GM18508 (cell line): ENCODE results near the gene NSRP1.
"Not testable (repeated sequence)": the region's sequence is repeated elsewhere in the genome, so short reads cannot be mapped to it uniquely, and the experiment has no call there.

Experiments used
- ATAC-seq: cut with Tn5 transposase; IDR thresholded peaks from one replicate; pipeline ENCODE4 v1.9.1; 2021; ENCODE audit warnings: moderate number of reproducible peaks; ENCODE audit not compliant: insufficient read depth, unreplicated experiment

NSRP1 gene

DNA sequence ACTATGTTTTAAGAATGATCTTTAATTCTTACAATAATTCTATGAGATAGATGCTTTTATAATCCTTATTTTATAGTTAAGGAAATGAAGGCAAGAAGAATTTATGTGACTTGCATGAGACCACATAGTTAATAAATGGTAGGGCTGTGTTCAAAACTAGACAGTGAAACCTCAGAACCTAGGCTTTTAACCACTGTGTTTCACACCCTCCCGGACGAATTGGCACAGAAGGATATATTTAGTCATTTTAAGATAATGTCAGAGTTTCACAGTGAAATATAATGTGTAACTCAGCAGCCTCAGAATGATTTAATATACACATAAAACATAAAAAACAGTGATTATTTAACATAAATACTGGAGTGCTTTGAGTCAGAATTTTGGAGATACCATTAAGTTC lies 57.0 kb downstream of the NSRP1 start:
- ATAC-seq, result peak; percentile 71

DNA sequence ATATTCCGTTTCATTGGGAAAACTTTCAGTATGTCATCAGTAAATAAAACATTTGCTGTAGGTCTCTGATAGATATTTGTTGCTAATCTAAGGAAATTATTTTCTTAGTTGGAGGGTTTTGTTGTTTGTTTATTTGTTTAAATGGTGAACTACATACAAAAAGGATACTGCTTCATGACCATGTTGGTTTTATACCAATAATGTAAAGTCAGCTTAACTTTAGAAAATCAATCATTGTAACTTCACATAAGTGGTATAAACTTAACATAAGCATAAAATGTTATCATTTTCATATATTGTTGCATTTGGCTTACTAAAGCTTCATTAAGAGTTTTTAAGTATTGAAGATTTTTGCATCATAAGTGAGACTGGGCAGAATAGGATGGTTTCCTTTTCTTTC lies 57.9 kb downstream of the NSRP1 start:
- no peak for ATAC-seq

GRCh38 chr17:30176855-30177254 lies 60.2 kb downstream of the NSRP1 start:
- ATAC-seq, result no peak

GRCh38 chr17:30186761-30187160 lies 70.1 kb downstream of the NSRP1 start:
- no peak for ATAC-seq

DNA sequence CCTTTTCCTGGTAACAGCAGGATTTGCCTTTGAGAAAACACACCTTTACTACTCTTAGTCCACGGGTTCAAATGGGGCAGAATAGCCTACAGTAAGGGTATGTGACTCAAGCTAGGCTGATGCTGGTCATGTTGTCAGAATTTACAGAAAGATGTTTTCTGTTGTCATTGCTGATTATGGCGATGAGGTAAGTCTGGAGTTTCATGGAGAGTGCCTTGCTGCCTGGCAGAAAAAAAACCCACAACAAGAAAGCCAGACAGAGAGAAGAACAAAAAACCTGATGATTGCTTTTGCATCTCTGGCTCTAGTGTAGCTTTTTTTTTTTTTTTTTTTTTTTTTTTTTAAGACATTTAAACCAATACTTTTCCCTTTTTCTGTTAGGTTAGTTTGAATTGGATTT lies 71.0 kb downstream of the NSRP1 start:
- no peak for ATAC-seq

DNA sequence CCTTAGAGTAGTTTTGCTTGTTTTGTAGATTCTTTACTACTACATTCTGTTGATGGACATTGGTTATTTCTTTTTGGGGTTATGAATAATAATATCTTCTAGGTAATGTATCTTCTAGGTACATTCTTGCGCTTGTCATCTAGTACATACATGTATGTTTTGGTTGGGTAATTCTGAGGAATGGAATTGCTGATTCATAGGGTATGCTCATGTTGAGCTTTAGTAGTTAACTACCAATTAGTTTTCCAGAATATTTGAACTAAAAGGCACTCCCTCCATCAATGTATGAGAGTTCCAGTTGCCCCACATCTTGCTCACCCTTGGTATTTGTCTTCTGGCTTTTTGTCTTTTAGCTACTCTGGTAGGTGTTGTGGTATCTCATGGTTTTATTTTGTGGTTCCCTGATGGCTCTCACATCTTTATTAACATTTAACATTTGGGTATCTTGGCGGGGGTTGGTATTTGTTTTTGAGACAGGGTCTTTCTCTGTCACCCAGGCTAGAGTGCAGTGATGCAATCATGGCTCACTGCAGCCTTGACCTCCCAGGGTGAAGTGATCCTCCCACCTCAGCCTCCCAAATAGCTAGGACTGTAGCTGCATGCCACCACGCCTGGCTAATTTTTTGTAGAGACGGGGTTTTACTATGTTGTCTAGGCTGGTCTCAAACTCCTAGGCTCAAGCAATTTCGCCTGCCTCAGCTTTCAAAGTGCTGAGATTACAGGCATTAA lies 71.8 kb downstream of the NSRP1 start:
- no peak for ATAC-seq

- ATAC-seq, result no peak
These were observed 74.5 kb downstream of the NSRP1 start for GRCh38 chr17:30191072-30191471.

DNA sequence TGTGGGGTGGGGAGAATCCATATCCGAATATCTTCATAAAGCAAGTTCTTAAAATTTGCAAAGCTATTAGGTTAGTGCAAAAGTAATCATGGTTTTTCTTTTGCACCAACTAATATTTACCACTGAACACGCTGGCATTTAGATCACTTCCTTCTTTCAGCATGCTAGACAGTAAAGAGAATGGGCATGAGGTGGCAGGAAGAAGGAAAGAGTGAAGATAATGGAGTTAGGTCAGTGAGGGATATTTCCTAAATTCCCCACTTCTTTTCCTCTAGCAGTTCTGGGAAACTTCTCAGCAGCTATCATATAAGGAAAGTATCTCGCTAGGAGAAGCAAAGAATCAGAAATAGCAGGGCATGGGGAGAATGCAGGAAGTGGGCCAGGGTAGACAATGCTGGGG lies 79.9 kb downstream of the NSRP1 start:
- ATAC-seq, result no peak

DNA sequence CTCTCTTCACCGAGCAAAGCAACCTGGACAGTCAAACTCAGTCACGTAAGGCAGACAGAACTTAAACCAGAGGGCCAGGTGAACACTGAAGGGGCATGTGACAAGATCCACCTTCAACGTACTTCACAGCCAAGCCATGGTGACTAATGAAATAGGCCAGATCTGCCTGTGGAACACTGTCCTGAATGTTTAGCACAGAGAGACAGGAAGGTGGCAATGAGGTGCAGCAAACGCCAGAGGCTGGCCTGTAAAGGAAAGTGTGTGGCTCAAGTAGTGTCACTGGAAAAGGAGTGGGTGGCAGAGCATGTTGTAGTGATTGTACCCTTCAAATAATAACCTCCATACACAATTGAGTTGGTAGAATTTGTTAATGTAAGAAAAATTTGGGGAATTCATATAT lies 80.8 kb downstream of the NSRP1 start:
- no peak for ATAC-seq

DNA sequence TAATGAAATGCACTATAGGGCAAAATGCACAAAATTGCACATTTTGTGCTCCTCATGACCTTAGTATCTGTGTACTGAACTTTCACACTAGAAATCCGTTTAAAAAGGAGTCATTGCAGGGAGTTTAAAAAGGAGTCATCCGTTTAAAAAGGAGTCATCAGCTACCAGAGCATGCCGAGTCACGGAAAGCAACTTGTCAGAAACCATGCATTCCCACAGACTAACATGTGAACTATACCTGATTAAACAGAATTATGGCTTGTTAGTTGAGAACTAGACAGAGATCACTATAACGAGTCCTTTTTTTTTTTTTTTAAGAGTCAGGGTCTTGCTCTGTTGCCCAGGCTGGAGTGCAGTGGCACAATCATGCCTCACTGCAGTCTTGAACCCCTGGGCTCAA lies 83.0 kb downstream of the NSRP1 start:
- no peak for ATAC-seq

DNA sequence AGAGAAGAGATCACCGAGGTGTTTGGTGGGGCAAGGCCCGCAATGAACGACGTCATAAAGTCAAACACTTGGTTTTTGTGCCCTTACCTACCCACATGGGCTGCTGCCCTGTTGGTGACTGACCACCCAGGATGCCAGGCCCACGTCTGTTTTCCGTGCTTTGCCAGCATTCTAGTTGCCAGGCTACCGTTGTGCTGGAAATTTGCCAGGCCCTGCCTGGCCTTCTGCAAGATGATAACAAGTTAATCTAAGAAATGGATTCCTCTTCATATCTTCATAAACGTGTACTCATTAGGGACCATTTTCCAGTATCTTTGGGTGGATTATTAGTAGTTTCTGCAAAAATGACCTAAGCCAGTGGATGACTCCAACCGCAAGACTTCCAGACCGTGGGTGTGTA lies 83.5 kb downstream of the NSRP1 start:
- ATAC-seq, result no peak

DNA sequence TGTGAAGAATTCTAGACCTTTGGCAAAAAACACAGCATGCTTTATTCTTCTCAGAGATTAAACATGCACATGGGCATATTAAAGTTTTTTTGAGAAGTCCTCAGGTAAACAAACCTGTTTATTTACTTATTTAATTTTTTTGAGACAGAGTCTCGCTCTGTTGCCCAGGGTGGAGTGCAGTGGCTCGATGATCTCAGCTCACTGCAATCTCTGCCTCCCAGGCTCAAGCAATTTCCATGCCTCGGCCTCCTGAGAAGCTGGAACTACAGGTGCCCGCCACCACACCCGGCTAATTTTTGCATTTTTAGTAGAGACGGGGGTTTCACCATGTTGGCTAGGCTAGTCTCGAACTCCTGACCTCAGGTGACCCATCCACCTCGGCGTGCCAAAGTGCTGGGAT lies 84.0 kb downstream of the NSRP1 start:
- ATAC-seq, result not testable (repeated sequence)

DNA sequence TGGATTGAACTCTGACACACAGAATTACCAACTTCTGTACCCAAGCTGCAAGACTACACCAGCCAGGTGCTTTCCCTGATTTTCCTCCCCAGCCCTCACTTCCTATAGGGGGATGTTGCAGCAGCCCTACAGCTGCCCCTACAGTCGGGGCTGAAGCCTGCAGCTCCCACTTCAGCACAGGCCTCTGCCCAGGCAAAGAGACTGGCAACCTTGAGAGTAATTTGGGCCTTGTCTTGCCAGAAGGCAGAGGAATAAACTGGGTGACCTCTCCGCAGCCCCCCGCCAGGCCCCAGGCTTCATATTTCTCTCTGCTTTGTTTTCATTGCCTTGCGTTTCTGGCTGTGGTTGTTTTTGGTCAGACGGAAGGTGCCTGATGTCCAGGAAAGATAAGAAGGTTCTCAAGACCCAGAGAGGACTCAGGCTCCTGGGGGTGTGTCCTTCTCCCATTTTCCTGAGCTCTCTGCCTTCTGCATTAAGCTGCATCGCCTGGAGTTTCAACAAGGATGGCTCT lies 86.9 kb downstream of the NSRP1 start:
- ATAC-seq, result no peak

DNA sequence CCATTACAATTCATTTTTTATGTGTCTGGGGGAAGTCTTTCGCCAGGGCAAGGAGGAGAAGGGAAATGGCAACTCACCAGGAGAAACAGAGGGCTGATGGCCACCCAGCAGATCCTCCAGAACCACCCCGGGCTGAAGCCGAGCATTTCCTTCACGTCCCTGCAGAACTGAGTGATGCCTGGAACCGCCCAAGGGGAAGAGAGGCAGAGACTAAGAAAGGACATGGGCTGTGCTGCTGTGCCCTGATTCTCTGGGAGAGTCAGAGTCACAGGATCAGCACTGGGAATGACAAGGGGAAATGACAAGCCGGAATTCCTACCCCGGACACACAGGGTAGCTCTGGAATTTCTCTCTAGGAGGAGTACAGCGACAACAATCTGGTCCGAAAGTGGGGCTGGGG lies 91.0 kb downstream of the NSRP1 start:
- ATAC-seq, result no peak

DNA sequence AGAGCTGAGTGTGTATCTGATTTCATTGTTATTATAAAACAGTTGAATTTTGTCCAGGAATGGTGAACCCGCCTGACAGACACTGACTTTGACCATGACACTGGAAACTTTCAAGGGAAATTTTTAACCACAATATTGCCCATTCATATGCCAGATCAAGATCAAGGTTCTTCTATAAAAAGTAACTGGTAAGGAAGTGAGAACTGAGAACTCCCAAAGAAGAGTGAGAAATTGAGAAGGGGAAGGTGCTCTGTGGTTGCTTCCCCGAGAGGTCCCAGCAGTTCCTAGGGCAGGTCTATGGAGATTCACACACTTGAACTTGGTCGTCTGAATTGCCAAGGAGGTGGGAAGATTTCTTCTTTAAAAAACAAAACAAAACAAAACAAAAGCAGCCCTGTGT lies 91.6 kb downstream of the NSRP1 start:
- no peak for ATAC-seq

GRCh38 chr17:30209930-30210329 lies 93.3 kb downstream of the NSRP1 start:
- no peak for ATAC-seq

DNA sequence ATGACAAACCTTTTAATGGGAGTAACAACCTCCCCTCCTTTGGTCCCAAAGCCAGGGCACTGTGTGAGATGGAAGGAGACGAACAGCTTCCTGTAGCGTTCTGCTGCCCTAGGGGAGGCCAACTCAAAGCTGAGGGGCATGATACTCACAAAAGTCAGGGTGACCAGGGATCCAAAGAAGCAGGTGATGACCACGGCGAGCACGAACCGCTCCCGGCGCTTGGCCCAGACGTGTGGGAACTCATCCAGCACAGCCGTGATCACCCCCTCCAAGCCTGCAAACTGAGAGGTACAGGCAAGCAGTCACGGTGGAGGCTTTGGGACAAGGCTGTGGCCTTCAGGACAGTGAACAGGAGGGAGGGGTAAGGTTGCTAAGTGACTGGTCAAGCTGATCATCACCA lies 93.8 kb downstream of the NSRP1 start:
- no peak for ATAC-seq

- ATAC-seq, result no peak
These were observed 94.3 kb downstream of the NSRP1 start for GRCh38 chr17:30210901-30211300.

- no peak for ATAC-seq
These were observed 94.8 kb downstream of the NSRP1 start for GRCh38 chr17:30211371-30211770.

DNA sequence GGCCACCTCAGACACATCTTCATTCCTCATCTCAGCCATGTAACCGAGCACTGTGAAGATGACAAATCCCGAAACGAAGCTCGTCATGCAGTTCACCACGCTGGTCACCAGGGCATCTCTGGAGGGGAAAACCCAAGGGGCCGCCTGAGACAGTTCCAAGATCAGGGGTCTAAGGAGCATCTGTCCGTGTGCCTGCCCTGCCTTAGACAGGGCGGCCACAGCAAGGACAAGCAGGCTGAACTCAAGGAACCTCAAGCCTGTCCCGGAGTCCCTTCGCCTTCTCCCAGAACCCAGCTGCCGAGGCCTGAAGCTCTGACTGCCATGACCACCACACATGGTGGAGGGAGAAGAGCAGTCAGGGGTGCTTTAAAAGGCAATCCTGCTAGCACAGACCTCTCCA lies 96.1 kb downstream of the NSRP1 start:
- no peak for ATAC-seq

GRCh38 chr17:30217054-30217453 lies 100.4 kb downstream of the NSRP1 start:
- ATAC-seq, result no peak

GRCh38 chr17:30217746-30218245 lies 101.2 kb downstream of the NSRP1 start:
- no peak for ATAC-seq
